Astrocyte (in vitro differentiated cells and primary cell): Measurements from ENCODE around the gene LY86. TPM values are rescaled to one million over a fixed set of nuclear protein-coding genes. Genes with fewer than 3 reads are reported as not detected.

ENCODE experiments used
- DNase-seq: peaks from one replicate; pipeline ENCODE4 v3.0.0-alpha.2; 2010; ENCODE audit warnings: low read depth
- FAIRE-seq: peaks from 2 replicates; lab custom pipeline; 2011; peaks lifted over from hg19 to GRCh38; lab: Jason Lieb, UNC
- H2AFZ ChIP-seq: 2 replicates; pipeline ENCODE4 v1.6.0; 2012; ENCODE audit warnings: low read depth, low read length, inconsistent platforms
- H3K27ac ChIP-seq: 2 replicates; pipeline ENCODE4 v1.5.1; 2011; ENCODE audit warnings: low read depth, low read length, inconsistent platforms
- H3K27me3 ChIP-seq: 2 replicates; pipeline ENCODE4 v1.6.0; 2011; ENCODE audit warnings: low read length, inconsistent platforms; ENCODE audit not compliant: insufficient read depth
- H3K36me3 ChIP-seq: 2 replicates; pipeline ENCODE4 v1.5.1; 2011; ENCODE audit warnings: low read length, inconsistent platforms; ENCODE audit not compliant: insufficient read depth
- H3K4me1 ChIP-seq: 2 replicates; pipeline ENCODE4 v1.5.1; 2011; ENCODE audit warnings: low read length, inconsistent platforms; ENCODE audit not compliant: insufficient read depth
- H3K4me2 ChIP-seq: 2 replicates; pipeline ENCODE4 v1.6.0; 2012; ENCODE audit warnings: low read length, inconsistent platforms
- H3K4me3 ChIP-seq: 2 replicates; pipeline ENCODE4 v1.5.1; 2011; ENCODE audit warnings: low read depth, mild to moderate bottlenecking, low read length, inconsistent platforms; ENCODE audit not compliant: insufficient read depth
- H3K79me2 ChIP-seq: 2 replicates; pipeline ENCODE4 v1.6.0; 2012; ENCODE audit warnings: mild to moderate bottlenecking, low read length, inconsistent platforms; ENCODE audit not compliant: insufficient read depth
- H3K9ac ChIP-seq: 2 replicates; pipeline ENCODE4 v1.6.0; 2012; ENCODE audit warnings: mild to moderate bottlenecking, low read length, inconsistent platforms
- H3K9me3 ChIP-seq: 2 replicates; pipeline ENCODE4 v1.5.1; 2012; ENCODE audit warnings: low read depth, mild to moderate bottlenecking, low read length, inconsistent platforms; ENCODE audit not compliant: insufficient read depth
- H4K20me1 ChIP-seq: 2 replicates; pipeline ENCODE4 v1.6.0; 2012; ENCODE audit warnings: low read length, inconsistent platforms; ENCODE audit not compliant: insufficient read depth
- H3K27ac Mint-ChIP-seq: one replicate; pipeline ENCODE4 v1.8.0; 2021; ENCODE audit warnings: mild to moderate bottlenecking, mixed read lengths; ENCODE audit not compliant: unreplicated experiment
- H3K27me3 Mint-ChIP-seq: one replicate; pipeline ENCODE4 v1.8.0; 2021; ENCODE audit warnings: low read depth, mixed read lengths; ENCODE audit not compliant: unreplicated experiment
- H3K36me3 Mint-ChIP-seq: one replicate; pipeline ENCODE4 v1.8.0; 2021; ENCODE audit warnings: low read depth, mixed read lengths; ENCODE audit not compliant: unreplicated experiment
- H3K4me1 Mint-ChIP-seq: one replicate; pipeline ENCODE4 v1.8.0; 2021; ENCODE audit warnings: low read depth, mixed read lengths; ENCODE audit not compliant: unreplicated experiment
- H3K4me3 Mint-ChIP-seq: one replicate; pipeline ENCODE4 v1.8.0; 2021; ENCODE audit warnings: mild to moderate bottlenecking, moderate library complexity, mixed read lengths; ENCODE audit not compliant: unreplicated experiment
- H3K9me3 Mint-ChIP-seq: one replicate; pipeline ENCODE4 v1.8.0; 2021; ENCODE audit warnings: mild to moderate bottlenecking, mixed read lengths; ENCODE audit not compliant: unreplicated experiment
- EZH2 ChIP-seq: IDR thresholded peaks from 2 replicates; pipeline ENCODE4 v1.6.1; 2012; ENCODE audit warnings: mild to moderate bottlenecking, low read length, inconsistent platforms; ENCODE audit not compliant: insufficient read depth
- total RNA-seq: library from RNA; stranded (reverse); gene quantifications from 2 replicates; pipeline ENCODE4 v1.2.1, GENCODE V29; 2021
- TF ChIP-seq, protein P1 (sequence below): IDR thresholded peaks from 2 replicates; pipeline ENCODE4 v1.5.1; 2011; ENCODE audit warnings: low read depth, mild to moderate bottlenecking, inconsistent platforms, low read length, moderate library complexity; ENCODE audit not compliant: insufficient read depth

Gene LY86
- total RNA-seq, 1 donor from 2014 or later, result not detected

DNA sequence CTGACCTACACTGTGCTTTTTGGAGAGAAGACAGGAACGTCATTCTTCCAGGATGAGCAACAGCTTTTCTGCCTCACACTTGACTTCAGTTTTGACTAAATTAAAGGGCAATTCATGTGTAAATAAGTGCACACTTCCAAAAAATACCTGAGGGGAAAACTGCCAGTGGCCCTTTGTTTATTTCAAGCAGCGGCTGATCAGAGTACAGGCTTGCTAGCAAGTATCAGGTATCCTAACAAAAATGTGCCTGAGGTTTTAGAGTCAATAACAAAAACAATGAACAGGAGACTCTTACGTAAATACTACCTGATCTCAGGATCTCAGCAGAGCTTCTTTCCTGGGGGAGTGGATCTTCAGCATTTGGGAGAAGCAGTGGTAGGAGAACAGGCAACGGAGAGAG is 12.4 kb downstream of the LY86 start:
- no peak overlapping the region for H3K27ac Mint-ChIP-seq
- no peaks in the 10 kb centered on the region for H3K4me1 Mint-ChIP-seq
- H3K27me3 ChIP-seq, result no peaks in the 10 kb centered on the region
- no peak overlapping the region for H3K9ac ChIP-seq
- no peaks in the 10 kb centered on the region for H3K36me3 ChIP-seq
- TF ChIP-seq EZH2, result no peak
- TF ChIP-seq, protein P1, sequence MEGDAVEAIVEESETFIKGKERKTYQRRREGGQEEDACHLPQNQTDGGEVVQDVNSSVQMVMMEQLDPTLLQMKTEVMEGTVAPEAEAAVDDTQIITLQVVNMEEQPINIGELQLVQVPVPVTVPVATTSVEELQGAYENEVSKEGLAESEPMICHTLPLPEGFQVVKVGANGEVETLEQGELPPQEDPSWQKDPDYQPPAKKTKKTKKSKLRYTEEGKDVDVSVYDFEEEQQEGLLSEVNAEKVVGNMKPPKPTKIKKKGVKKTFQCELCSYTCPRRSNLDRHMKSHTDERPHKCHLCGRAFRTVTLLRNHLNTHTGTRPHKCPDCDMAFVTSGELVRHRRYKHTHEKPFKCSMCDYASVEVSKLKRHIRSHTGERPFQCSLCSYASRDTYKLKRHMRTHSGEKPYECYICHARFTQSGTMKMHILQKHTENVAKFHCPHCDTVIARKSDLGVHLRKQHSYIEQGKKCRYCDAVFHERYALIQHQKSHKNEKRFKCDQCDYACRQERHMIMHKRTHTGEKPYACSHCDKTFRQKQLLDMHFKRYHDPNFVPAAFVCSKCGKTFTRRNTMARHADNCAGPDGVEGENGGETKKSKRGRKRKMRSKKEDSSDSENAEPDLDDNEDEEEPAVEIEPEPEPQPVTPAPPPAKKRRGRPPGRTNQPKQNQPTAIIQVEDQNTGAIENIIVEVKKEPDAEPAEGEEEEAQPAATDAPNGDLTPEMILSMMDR, result no peak
- no peak overlapping the region for H3K27ac ChIP-seq
- H3K4me3 Mint-ChIP-seq, result no peak overlapping the region
- H3K4me3 ChIP-seq, result no peak overlapping the region
- no peaks in the 10 kb centered on the region for H3K4me1 ChIP-seq
- no peak overlapping the region for H2AFZ ChIP-seq
- FAIRE-seq, result no peak
- no peak for DNase-seq
- H3K9me3 ChIP-seq, result no peaks in the 10 kb centered on the region
- H3K36me3 Mint-ChIP-seq, result no peaks in the 10 kb centered on the region
- no peaks in the 10 kb centered on the region for H4K20me1 ChIP-seq
- no peaks in the 10 kb centered on the region for H3K79me2 ChIP-seq
- peaks cover 3% of the 10 kb centered on the region for H3K27me3 Mint-ChIP-seq
- no peaks in the 10 kb centered on the region for H3K9me3 Mint-ChIP-seq
- no peak overlapping the region for H3K4me2 ChIP-seq

DNA sequence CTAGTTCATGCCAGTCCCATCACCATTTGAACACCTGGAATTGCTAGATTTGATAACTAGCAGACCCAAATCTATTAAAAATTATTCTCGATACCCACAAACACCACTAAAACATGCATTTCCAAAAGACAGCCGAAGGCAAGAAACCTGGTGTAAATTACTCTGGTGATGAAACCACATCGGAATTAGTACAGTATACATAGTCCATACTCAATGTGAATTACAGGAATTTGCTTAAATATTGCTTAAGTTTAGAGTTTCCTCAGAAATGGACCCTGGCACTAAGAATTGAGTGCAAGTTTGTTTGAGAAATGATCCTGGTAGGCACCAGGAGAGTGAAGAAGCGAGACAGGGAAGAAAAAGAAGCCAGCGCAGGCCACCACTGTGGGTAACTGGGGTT is 13.7 kb downstream of the LY86 start:
- Histone ChIP-seq H2AFZ (no peak overlapping the region), H3K9ac (no peak overlapping the region), H3K4me2 (no peak overlapping the region)

DNA sequence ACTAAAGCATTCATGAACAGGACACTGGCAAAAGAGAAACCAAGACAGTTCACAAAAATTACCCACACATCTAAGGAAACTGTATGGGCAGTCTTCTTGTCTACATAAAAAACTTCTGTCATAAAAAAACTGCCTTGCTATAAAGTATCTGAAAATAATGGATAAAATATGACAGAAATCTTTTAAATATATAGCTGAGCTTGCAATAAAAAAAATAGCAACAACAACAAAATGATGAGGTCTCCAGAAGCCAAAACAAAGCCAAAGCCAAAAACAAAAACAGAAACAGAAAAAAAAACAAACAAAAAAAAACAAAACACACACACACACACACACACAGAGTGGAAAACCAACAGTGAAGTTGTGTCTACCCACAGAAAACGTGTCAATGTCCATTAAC is 14.8 kb downstream of the LY86 start:
- Histone ChIP-seq H3K4me2 (no peak overlapping the region), H3K36me3 (no peaks in the 10 kb centered on the region), H3K4me3 (no peak overlapping the region), H2AFZ (no peak overlapping the region), H3K27me3 (no peaks in the 10 kb centered on the region), H4K20me1 (no peaks in the 10 kb centered on the region), H3K9me3 (no peaks in the 10 kb centered on the region), H3K4me1 (no peaks in the 10 kb centered on the region), H3K9ac (no peak overlapping the region), H3K79me2 (no peaks in the 10 kb centered on the region), H3K27ac (no peak overlapping the region)
- Mint-ChIP-seq H3K27me3 (peaks cover 3% of the 10 kb centered on the region), H3K36me3 (no peaks in the 10 kb centered on the region), H3K9me3 (no peaks in the 10 kb centered on the region), H3K4me3 (no peak overlapping the region), H3K27ac (no peak overlapping the region), H3K4me1 (no peaks in the 10 kb centered on the region)
- TF ChIP-seq EZH2, result no peak
- TF ChIP-seq, protein P1, result no peak
- DNase-seq, result no peak
- no peak for FAIRE-seq

More for the DNA sequence above, 13.7 kb downstream of the LY86 start:
- Histone ChIP-seq H3K27me3 (no peaks in the 10 kb centered on the region), H3K79me2 (no peaks in the 10 kb centered on the region), H3K9me3 (no peaks in the 10 kb centered on the region), H3K27ac (no peak overlapping the region), H4K20me1 (no peaks in the 10 kb centered on the region), H3K4me3 (no peak overlapping the region), H3K36me3 (no peaks in the 10 kb centered on the region), H3K4me1 (no peaks in the 10 kb centered on the region)
- no peak for DNase-seq
- Mint-ChIP-seq H3K4me3 (no peak overlapping the region), H3K36me3 (no peaks in the 10 kb centered on the region), H3K4me1 (no peaks in the 10 kb centered on the region), H3K9me3 (no peaks in the 10 kb centered on the region), H3K27ac (no peak overlapping the region), H3K27me3 (peaks cover 3% of the 10 kb centered on the region)
- TF ChIP-seq, protein P1, result no peak
- no peak for TF ChIP-seq EZH2
- FAIRE-seq, result no peak
